HG03196 (cell line): Measurements from ENCODE around the gene JPH4.

Experiments
- ATAC-seq: cut with Tn5 transposase; IDR thresholded peaks from one replicate; pipeline ENCODE4 v1.9.1; 2021; ENCODE audit not compliant: unreplicated experiment

JPH4 gene

DNA sequence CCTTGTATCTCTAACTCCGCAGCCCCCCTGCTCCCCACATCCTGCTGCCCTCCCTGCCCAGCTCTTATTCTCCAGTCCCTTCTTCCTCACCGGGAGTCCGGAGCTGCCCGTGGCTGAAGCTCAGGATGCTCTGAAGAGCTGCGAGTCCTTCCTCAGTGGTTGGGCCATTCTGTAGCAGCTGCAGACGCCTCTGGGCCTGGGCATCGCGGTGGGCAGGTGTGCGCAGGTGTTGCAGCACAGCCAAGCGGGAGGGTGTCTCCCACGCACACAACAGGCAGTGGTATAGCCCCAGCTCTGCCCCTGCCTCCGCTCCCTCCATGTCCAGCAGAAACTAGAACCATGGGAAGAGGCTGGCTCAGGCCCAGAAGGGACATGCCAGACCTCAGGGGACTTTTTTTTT, 47.2 kb downstream of the JPH4 start:
- no peak for ATAC-seq

- ATAC-seq = no peak
Observed at GRCh38 chr14:23530375-23531055, 48.1 kb downstream of the JPH4 start.

- no peak for ATAC-seq
Observed at GRCh38 chr14:23529016-23529415, 49.6 kb downstream of the JPH4 start.

- ATAC-seq = no peak
Observed at GRCh38 chr14:23528555-23528954, 50.0 kb downstream of the JPH4 start.

GRCh38 chr14:23525611-23526010, 53.0 kb downstream of the JPH4 start:
- no peak for ATAC-seq

DNA sequence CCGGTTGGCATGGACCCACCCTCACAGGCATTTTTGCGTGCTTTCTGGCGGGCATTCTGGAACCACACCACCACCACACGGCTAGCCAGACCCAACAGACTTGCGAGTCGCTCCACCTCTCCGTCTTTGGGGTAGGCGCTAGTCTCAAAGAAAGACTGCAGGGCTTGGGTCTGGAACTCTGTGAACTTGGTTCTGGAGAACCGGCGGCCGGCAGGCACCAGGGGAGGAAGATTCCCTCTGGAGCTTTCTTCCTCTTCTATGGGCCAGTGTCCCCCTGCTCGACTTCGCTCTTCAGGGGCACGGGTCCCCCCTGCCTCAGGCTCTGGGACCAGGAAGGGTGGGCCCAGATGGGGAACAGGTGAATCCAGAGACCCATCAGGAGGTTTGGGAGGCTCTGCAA, 53.6 kb downstream of the JPH4 start:
- no peak for ATAC-seq

DNA sequence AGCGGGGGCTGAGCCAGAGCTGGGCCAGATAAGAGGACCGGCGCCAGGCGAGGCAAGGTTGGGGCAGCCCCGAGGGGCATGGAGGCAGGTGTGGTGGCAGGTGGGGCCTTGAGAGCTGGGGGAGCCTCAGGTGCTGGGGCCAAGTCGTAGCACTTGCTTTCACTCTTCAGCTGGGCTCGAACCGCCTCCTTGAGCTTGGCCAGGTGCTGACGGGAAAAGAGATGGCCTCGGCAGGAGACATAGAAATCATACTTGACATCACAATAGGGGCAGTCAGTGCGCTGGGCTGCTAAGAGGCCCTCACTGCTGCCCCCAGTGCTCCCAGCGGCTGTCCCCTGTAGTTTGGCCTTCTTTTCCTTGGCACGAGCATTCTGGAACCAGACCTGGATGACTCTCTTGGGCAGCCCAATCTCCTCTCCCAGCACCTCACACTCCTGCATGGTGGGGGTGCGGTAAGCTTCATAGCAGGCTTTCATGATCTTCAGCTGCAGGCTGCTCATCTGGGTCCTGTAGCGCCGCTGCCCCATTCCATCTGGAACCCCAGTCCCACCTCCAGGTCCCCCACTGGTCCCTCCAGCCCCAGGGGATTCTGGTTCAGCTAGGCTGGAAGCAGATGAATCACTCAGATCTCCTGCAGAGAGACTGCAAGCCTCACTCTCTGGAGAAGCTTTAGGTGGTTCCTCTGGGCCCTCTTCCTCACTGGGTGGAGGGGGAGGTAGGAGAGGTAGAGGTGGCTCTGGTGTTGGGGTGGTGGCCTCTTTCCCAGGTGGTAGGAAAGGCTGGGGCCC, 55.2 kb downstream of the JPH4 start:
- ATAC-seq = no peak

- ATAC-seq = no peak
Observed at GRCh38 chr14:23522643-23523198, 55.9 kb downstream of the JPH4 start.

GRCh38 chr14:23521785-23522640, 56.6 kb downstream of the JPH4 start:
- no peak for ATAC-seq

DNA sequence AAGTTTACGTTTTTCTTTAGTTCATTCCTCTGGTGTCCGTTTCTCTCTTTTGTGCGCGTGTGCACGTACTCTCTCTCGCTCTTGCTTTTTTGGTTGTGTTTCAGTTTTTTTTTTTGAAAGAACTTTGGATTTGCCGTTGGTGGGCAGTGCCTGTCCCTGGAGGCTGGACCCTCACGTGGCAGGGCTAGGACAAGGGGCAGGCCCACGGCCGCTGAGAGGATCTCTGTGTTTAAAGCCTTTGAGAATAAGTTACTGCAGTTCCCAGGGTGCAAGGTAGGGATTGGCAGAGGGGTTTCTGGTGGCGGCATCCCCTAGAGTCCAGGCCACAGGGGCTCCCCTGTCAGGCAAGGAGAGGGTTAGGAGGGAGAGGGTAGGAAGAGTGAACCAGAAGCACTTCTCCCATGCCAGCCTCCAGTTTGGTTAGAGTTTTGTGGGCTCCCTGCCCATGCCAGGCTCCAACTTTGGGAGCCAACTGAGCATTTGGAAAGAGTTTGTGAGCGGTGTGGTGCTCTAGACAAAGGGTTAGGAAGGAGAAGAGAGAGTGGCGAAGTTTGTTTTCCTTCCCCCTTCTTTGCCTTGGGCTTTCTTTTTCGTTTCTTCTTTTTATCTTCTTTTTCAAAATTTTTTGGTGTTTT, 57.6 kb downstream of the JPH4 start:
- no peak for ATAC-seq

DNA sequence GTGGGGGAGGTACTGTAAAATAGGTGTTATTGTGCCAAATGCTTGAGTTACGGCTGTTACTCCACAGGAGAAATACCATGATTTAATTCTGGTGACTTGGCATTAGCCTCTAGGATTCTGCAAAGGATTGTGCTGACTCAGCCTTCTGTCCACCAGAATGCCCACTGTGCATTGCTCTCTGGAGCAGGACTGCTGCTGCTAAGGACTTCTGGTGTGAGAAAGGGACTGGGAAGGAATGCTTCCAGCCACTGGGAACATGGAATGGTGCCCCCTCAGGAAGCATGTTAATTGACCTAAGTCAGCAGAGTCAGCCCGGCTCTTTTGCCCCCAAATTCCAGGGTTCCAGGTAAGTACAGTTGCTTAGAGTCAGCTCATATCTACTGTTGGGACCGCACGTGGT, 59.9 kb downstream of the JPH4 start:
- ATAC-seq = no peak
